Immature natural killer cell (primary cell): ENCODE data around the gene CLHC1. TPM values are rescaled to one million over a fixed set of nuclear protein-coding genes. Genes with fewer than 3 reads are reported as not detected.
"Not testable (repeated sequence)": the region's sequence is repeated elsewhere in the genome, so short reads cannot be mapped to it uniquely, and the experiment has no call there.

ENCODE experiments used
- DNase-seq, 3 donors: peaks; one replicate each; pipeline ENCODE4 v3.0.0; 2022; ENCODE audit warnings: mixed read lengths in 1 of 3
- H3K27ac Mint-ChIP-seq, 6 donors: one replicate each; pipeline ENCODE4 v1.8.0; 2020; ENCODE audit warnings: mixed read lengths in 6 of 6, mild to moderate bottlenecking in 5 of 6, inconsistent platforms in 4 of 6, moderate library complexity in 3 of 6
- H3K27me3 Mint-ChIP-seq, 3 donors: one replicate each; pipeline ENCODE4 v1.8.0; 2020 to 2021; ENCODE audit warnings: low read depth in 3 of 3, mild to moderate bottlenecking in 3 of 3, mixed read lengths in 3 of 3, moderate library complexity in 3 of 3, inconsistent platforms in 1 of 3
- H3K36me3 Mint-ChIP-seq, 3 donors: one replicate each; pipeline ENCODE4 v1.8.0; 2020; ENCODE audit warnings: mixed read lengths in 3 of 3, inconsistent platforms in 2 of 3, mild to moderate bottlenecking in 2 of 3
- H3K4me1 Mint-ChIP-seq, 2 donors: one replicate each; pipeline ENCODE4 v1.8.0; 2020; ENCODE audit warnings: inconsistent platforms in 2 of 2, mild to moderate bottlenecking in 2 of 2, mixed read lengths in 2 of 2, moderate library complexity in 1 of 2
- H3K4me3 Mint-ChIP-seq, 5 donors: one replicate each; pipeline ENCODE4 v1.8.0; 2020; ENCODE audit warnings: mild to moderate bottlenecking in 5 of 5, mixed read lengths in 5 of 5, inconsistent platforms in 3 of 5, moderate library complexity in 3 of 5
- H3K9me3 Mint-ChIP-seq, 6 donors: one replicate each; pipeline ENCODE4 v1.8.0; 2020; ENCODE audit warnings: mild to moderate bottlenecking in 6 of 6, mixed read lengths in 6 of 6, inconsistent platforms in 4 of 6, moderate library complexity in 3 of 6
- polyA plus RNA-seq, 3 donors: library from polyadenylated mRNA; unstranded; fragments of 300-500 nt; fragmentation: Illumina TruSeq; gene quantifications; one replicate each; pipeline ENCODE4 v1.2.3, GENCODE V29; 2021

CLHC1 gene
- polyA plus RNA-seq, 3 donors from 2014 or later = 2.0 to 2.9 TPM; not detected in 1

GRCh38 chr2:55227437-55228225, 4.5 kb downstream of the CLHC1 start:
- H3K9me3 Mint-ChIP-seq, H3K4me3 Mint-ChIP-seq, DNase-seq, H3K36me3 Mint-ChIP-seq: not testable (repeated sequence)
- Mint-ChIP-seq H3K27me3 (peaks cover 5 to 16% (median 7%) of the 10 kb centered on the region in 3 donors), H3K27ac (peak overlapping the region; percentile 1 to 20 (median 10)), H3K4me1 (peaks cover 36 to 50% of the 10 kb centered on the region in 2 donors)

GRCh38 chr2:55225481-55226020, 6.5 kb downstream of the CLHC1 start:
- Mint-ChIP-seq H3K36me3 (no peaks in the 10 kb centered on the region), H3K4me3 (peak overlapping the region in 2 of 5 donors; percentile 1 to 36), H3K27me3 (peaks cover 0 to 3% (median 0%) of the 10 kb centered on the region in 3 donors), H3K4me1 (peaks cover 30 to 38% of the 10 kb centered on the region in 2 donors), H3K9me3 (no peaks in the 10 kb centered on the region), H3K27ac (peak overlapping the region in 4 of 6 donors; percentile 7 to 27 (median 16))
- DNase-seq = no peak

GRCh38 chr2:55224761-55225261, 7.3 kb downstream of the CLHC1 start:
- peaks cover 24 to 31% of the 10 kb centered on the region in 2 donors for H3K4me1 Mint-ChIP-seq
- DNase-seq = no peak
- no peaks in the 10 kb centered on the region for H3K9me3 Mint-ChIP-seq
- H3K27me3 Mint-ChIP-seq = peaks cover 0 to 3% (median 0%) of the 10 kb centered on the region in 3 donors
- H3K36me3 Mint-ChIP-seq = no peaks in the 10 kb centered on the region
- H3K4me3 Mint-ChIP-seq = peak overlapping the region in 2 of 5 donors; percentile 81 to 85
- H3K27ac Mint-ChIP-seq = peak overlapping the region in 5 of 6 donors; percentile 32 to 82 (median 40)

- Mint-ChIP-seq H3K4me1 (peaks cover 23 to 27% of the 10 kb centered on the region in 2 donors), H3K27me3 (peaks cover 0 to 3% (median 0%) of the 10 kb centered on the region in 3 donors), H3K4me3 (peak overlapping the region; percentile 81 to 88 (median 86)), H3K9me3 (no peaks in the 10 kb centered on the region), H3K36me3 (no peaks in the 10 kb centered on the region), H3K27ac (peak overlapping the region; percentile 65 to 84 (median 76))
- no peak for DNase-seq
Observed at GRCh38 chr2:55223958-55224760, 7.9 kb downstream of the CLHC1 start.

GRCh38 chr2:55213822-55214221, 18.3 kb downstream of the CLHC1 start:
- peaks cover 4 to 5% (median 4%) of the 10 kb centered on the region in 3 donors for H3K27me3 Mint-ChIP-seq
- H3K9me3 Mint-ChIP-seq = no peaks in the 10 kb centered on the region
- peaks cover 0 to 4% (median 0%) of the 10 kb centered on the region in 3 donors for H3K36me3 Mint-ChIP-seq
- no peak overlapping the region for H3K27ac Mint-ChIP-seq
- no peaks in the 10 kb centered on the region for H3K4me1 Mint-ChIP-seq
- no peak for DNase-seq
- H3K4me3 Mint-ChIP-seq = no peak overlapping the region

GRCh38 chr2:55204950-55205349, 27.1 kb downstream of the CLHC1 start:
- DNase-seq = no peak
- Mint-ChIP-seq H3K36me3 (peaks cover 9 to 34% (median 26%) of the 10 kb centered on the region in 3 donors), H3K27me3 (peaks cover 0 to 3% (median 2%) of the 10 kb centered on the region in 3 donors), H3K27ac (no peak overlapping the region), H3K4me3 (no peak overlapping the region), H3K4me1 (no peaks in the 10 kb centered on the region), H3K9me3 (peaks cover 0 to 13% (median 6%) of the 10 kb centered on the region in 6 donors)

- DNase-seq = no peak
- no peak overlapping the region for H3K27ac Mint-ChIP-seq
- no peak overlapping the region for H3K4me3 Mint-ChIP-seq
- peaks cover 12 to 36% (median 28%) of the 10 kb centered on the region in 3 donors for H3K36me3 Mint-ChIP-seq
- H3K9me3 Mint-ChIP-seq = peaks cover 0 to 17% (median 8%) of the 10 kb centered on the region in 6 donors
- peaks cover 0 to 3% (median under 1%) of the 10 kb centered on the region in 3 donors for H3K27me3 Mint-ChIP-seq
- no peaks in the 10 kb centered on the region for H3K4me1 Mint-ChIP-seq
Observed at GRCh38 chr2:55204536-55204935, 27.6 kb downstream of the CLHC1 start.

- no peak overlapping the region for H3K4me3 Mint-ChIP-seq
- DNase-seq = no peak
- H3K9me3 Mint-ChIP-seq = peaks cover 0 to 21% (median 9%) of the 10 kb centered on the region in 6 donors
- peaks cover 0 to 3% (median 2%) of the 10 kb centered on the region in 3 donors for H3K27me3 Mint-ChIP-seq
- no peak overlapping the region for H3K27ac Mint-ChIP-seq
- H3K36me3 Mint-ChIP-seq = peaks cover 23 to 50% (median 44%) of the 10 kb centered on the region in 3 donors
- no peaks in the 10 kb centered on the region for H3K4me1 Mint-ChIP-seq
Observed at GRCh38 chr2:55200416-55200815, 31.7 kb downstream of the CLHC1 start.

- no peak for DNase-seq
- no peak overlapping the region for H3K4me3 Mint-ChIP-seq
- no peak overlapping the region for H3K27ac Mint-ChIP-seq
- peaks cover 0 to 21% (median 9%) of the 10 kb centered on the region in 6 donors for H3K9me3 Mint-ChIP-seq
- H3K27me3 Mint-ChIP-seq = peaks cover 0 to 3% (median 2%) of the 10 kb centered on the region in 3 donors
- peaks cover 24 to 43% (median 35%) of the 10 kb centered on the region in 3 donors for H3K36me3 Mint-ChIP-seq
- H3K4me1 Mint-ChIP-seq = no peaks in the 10 kb centered on the region
Observed at GRCh38 chr2:55196526-55196925, 35.6 kb downstream of the CLHC1 start.

GRCh38 chr2:55191888-55192287, 40.2 kb downstream of the CLHC1 start:
- H3K4me1 Mint-ChIP-seq, H3K27ac Mint-ChIP-seq, DNase-seq, H3K27me3 Mint-ChIP-seq, H3K4me3 Mint-ChIP-seq: not testable (repeated sequence)
- Mint-ChIP-seq H3K9me3 (peaks cover 0 to 11% (median 0%) of the 10 kb centered on the region in 6 donors), H3K36me3 (peaks cover 3 to 27% (median 19%) of the 10 kb centered on the region in 3 donors)

GRCh38 chr2:55186837-55187236, 45.3 kb downstream of the CLHC1 start:
- H3K27ac Mint-ChIP-seq, H3K27me3 Mint-ChIP-seq, H3K4me3 Mint-ChIP-seq, DNase-seq, H3K4me1 Mint-ChIP-seq: not testable (repeated sequence)
- H3K9me3 Mint-ChIP-seq = peaks cover 0 to 11% (median 0%) of the 10 kb centered on the region in 6 donors
- peaks cover 3 to 18% (median 15%) of the 10 kb centered on the region in 3 donors for H3K36me3 Mint-ChIP-seq

GRCh38 chr2:55180374-55180773, 51.7 kb downstream of the CLHC1 start:
- no peak for DNase-seq
- H3K27me3 Mint-ChIP-seq = peaks cover 0 to 6% (median 1%) of the 10 kb centered on the region in 3 donors
- no peaks in the 10 kb centered on the region for H3K36me3 Mint-ChIP-seq
- H3K4me3 Mint-ChIP-seq = no peak overlapping the region
- peaks cover 4 to 6% of the 10 kb centered on the region in 2 donors for H3K4me1 Mint-ChIP-seq
- no peak overlapping the region for H3K27ac Mint-ChIP-seq
- H3K9me3 Mint-ChIP-seq = no peaks in the 10 kb centered on the region

GRCh38 chr2:55176094-55176415, 56.0 kb downstream of the CLHC1 start:
- H3K27me3 Mint-ChIP-seq = peaks cover 0 to 5% (median 1%) of the 10 kb centered on the region in 3 donors
- H3K36me3 Mint-ChIP-seq = no peaks in the 10 kb centered on the region
- no peak overlapping the region for H3K4me3 Mint-ChIP-seq
- peaks cover 4 to 7% of the 10 kb centered on the region in 2 donors for H3K4me1 Mint-ChIP-seq
- H3K9me3 Mint-ChIP-seq = no peaks in the 10 kb centered on the region
- no peak overlapping the region for H3K27ac Mint-ChIP-seq
- DNase-seq = no peak
